Neural cell (in vitro differentiated cells): ENCODE results near the gene TNPO2.

Experiments
- CTCF ChIP-seq: fragments of 450-650 bp; IDR thresholded peaks from 2 replicates; pipeline ENCODE4 v1.5.1; 2014; ENCODE audit warnings: antibody characterized with exemption, mild to moderate bottlenecking, moderate library complexity; ENCODE audit not compliant: poor library complexity, severe bottlenecking
- EZH2 ChIP-seq: fragments of 200-600, 300-800 bp; shearing (Covaris generic), sonication (generic); IDR thresholded peaks from 2 replicates; pipeline ENCODE4 v1.6.1; 2014; ENCODE audit warnings: antibody characterized with exemption, low read length, borderline replicate concordance, mild to moderate bottlenecking; ENCODE audit not compliant: insufficient read depth, poor library complexity, severe bottlenecking
- MXI1 ChIP-seq: fragments of 450-650 bp; conservative IDR thresholded peaks from 2 replicates; pipeline ENCODE4 v1.6.1; 2014; ENCODE audit warnings: antibody characterized with exemption, mild to moderate bottlenecking; ENCODE audit not compliant: poor library complexity, severe bottlenecking
- POLR2AphosphoS5 ChIP-seq: IDR thresholded peaks from 2 replicates; pipeline ENCODE4 v1.6.1; 2012
- RAD21 ChIP-seq: fragments of 450-650 bp; conservative IDR thresholded peaks from 2 replicates; pipeline ENCODE4 v1.6.1; 2014; ENCODE audit warnings: antibody characterized with exemption, mild to moderate bottlenecking, moderate library complexity
- TF ChIP-seq, protein P1 (sequence below): IDR thresholded peaks from 2 replicates; pipeline ENCODE4 v1.6.1; 2012; ENCODE audit warnings: borderline replicate concordance

- no peak for TF ChIP-seq EZH2
- no peak for TF ChIP-seq CTCF
- TF ChIP-seq MXI1: no peak
- TF ChIP-seq POLR2AphosphoS5: no peak
- TF ChIP-seq, protein P1, sequence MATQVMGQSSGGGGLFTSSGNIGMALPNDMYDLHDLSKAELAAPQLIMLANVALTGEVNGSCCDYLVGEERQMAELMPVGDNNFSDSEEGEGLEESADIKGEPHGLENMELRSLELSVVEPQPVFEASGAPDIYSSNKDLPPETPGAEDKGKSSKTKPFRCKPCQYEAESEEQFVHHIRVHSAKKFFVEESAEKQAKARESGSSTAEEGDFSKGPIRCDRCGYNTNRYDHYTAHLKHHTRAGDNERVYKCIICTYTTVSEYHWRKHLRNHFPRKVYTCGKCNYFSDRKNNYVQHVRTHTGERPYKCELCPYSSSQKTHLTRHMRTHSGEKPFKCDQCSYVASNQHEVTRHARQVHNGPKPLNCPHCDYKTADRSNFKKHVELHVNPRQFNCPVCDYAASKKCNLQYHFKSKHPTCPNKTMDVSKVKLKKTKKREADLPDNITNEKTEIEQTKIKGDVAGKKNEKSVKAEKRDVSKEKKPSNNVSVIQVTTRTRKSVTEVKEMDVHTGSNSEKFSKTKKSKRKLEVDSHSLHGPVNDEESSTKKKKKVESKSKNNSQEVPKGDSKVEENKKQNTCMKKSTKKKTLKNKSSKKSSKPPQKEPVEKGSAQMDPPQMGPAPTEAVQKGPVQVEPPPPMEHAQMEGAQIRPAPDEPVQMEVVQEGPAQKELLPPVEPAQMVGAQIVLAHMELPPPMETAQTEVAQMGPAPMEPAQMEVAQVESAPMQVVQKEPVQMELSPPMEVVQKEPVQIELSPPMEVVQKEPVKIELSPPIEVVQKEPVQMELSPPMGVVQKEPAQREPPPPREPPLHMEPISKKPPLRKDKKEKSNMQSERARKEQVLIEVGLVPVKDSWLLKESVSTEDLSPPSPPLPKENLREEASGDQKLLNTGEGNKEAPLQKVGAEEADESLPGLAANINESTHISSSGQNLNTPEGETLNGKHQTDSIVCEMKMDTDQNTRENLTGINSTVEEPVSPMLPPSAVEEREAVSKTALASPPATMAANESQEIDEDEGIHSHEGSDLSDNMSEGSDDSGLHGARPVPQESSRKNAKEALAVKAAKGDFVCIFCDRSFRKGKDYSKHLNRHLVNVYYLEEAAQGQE: no peak
- TF ChIP-seq RAD21: no peak
Observed at GRCh38 chr19:12692960-12693359, 30.8 kb downstream of the TNPO2 start.
